ENCODE data around the gene PDGFA. TPM values are rescaled to one million over a fixed set of nuclear protein-coding genes. Genes with fewer than 3 reads are reported as not detected.

The PDGFA gene
- total RNA-seq, 2 experiments from 2014 or later: 9.4 to 9.9 TPM

- CTCF ChIA-PET: no interaction called here
- POLR2A ChIA-PET: no interaction called here
These were observed 23.8 kb downstream of the PDGFA start for GRCh38 chr7:495761-496321.

GRCh38 chr7:495326-495725 lies 24.3 kb downstream of the PDGFA start:
- ChIA-PET CTCF (no interaction called here), POLR2A (no interaction called here)

GRCh38 chr7:494906-495305 lies 24.7 kb downstream of the PDGFA start:
- CTCF ChIA-PET: no interaction called here
- POLR2A ChIA-PET: no interaction called here

- POLR2A ChIA-PET: no interaction called here
- CTCF ChIA-PET: no interaction called here
These were observed 25.4 kb downstream of the PDGFA start for GRCh38 chr7:494259-494687.

GRCh38 chr7:493661-494251 lies 25.9 kb downstream of the PDGFA start:
- ChIA-PET POLR2A (no interaction called here), CTCF (no interaction called here)

GRCh38 chr7:492714-493065 lies 27.0 kb downstream of the PDGFA start:
- ChIA-PET CTCF (no interaction called here), POLR2A (no interaction called here)

GRCh38 chr7:491958-492713 lies 27.5 kb downstream of the PDGFA start:
- POLR2A ChIA-PET: no interaction called here
- CTCF ChIA-PET: no interaction called here

- ChIA-PET CTCF (no interaction called here), POLR2A (no interaction called here)
These were observed 28.2 kb downstream of the PDGFA start for GRCh38 chr7:491292-491957.

GRCh38 chr7:490461-491291 lies 29.0 kb downstream of the PDGFA start:
- ChIA-PET POLR2A (no interaction called here), CTCF (no interaction called here)

- POLR2A ChIA-PET: no interaction called here
- CTCF ChIA-PET: no interaction called here
These were observed 29.8 kb downstream of the PDGFA start for GRCh38 chr7:489876-490275.

- POLR2A ChIA-PET: no interaction called here
- CTCF ChIA-PET: no interaction called here
These were observed 33.4 kb downstream of the PDGFA start for GRCh38 chr7:486216-486743.

GRCh38 chr7:485188-486081 lies 34.2 kb downstream of the PDGFA start:
- ChIA-PET POLR2A (no interaction called here), CTCF (no interaction called here)

- ChIA-PET POLR2A (no interaction called here), CTCF (no interaction called here)
These were observed 35.1 kb downstream of the PDGFA start for GRCh38 chr7:484356-485101.

- POLR2A ChIA-PET: no interaction called here
These were observed 35.8 kb downstream of the PDGFA start for GRCh38 chr7:483656-484355.

GRCh38 chr7:482521-483083 lies 37.0 kb downstream of the PDGFA start:
- ChIA-PET POLR2A (no interaction called here), CTCF (no interaction called here)

More at GRCh38 chr7:483656-484355, 35.8 kb downstream of the PDGFA start:
- CTCF ChIA-PET: no interaction called here

- ChIA-PET POLR2A (no interaction called here), CTCF (no interaction called here)
These were observed 38.3 kb downstream of the PDGFA start for GRCh38 chr7:481219-481930.
